HG03354 (cell line): ENCODE data around the gene MICB.

Experiments used
- ATAC-seq: cut with Tn5 transposase; IDR thresholded peaks from one replicate; pipeline ENCODE4 v1.9.1; 2021; ENCODE audit warnings: mild to moderate bottlenecking; ENCODE audit not compliant: unreplicated experiment, poor library complexity, severe bottlenecking

MICB gene

GRCh38 chr6:31558631-31559500 is 60.9 kb downstream of the MICB start:
- no peak for ATAC-seq

- ATAC-seq: peak; percentile 4
Measured at GRCh38 chr6:31559606-31559957, 61.6 kb downstream of the MICB start.

GRCh38 chr6:31559958-31560696 is 62.2 kb downstream of the MICB start:
- ATAC-seq: peak; percentile 69

GRCh38 chr6:31560697-31561058 is 62.7 kb downstream of the MICB start:
- ATAC-seq: no peak
